A172 (cell line): ENCODE data around the gene POU3F1. TPM values are rescaled to one million over a fixed set of nuclear protein-coding genes. Genes with fewer than 3 reads are reported as not detected.
A peak's percentile ranks its signal among the peaks of the same experiment; 100 is the strongest.

Source experiments
- DNase-seq: peaks from one replicate; pipeline ENCODE4 v3.0.0-alpha.2; 2015; ENCODE audit warnings: low spot score
- total RNA-seq: library from RNA; depleted of rRNA; stranded (reverse); fragments of >200 nt; shearing (Covaris generic); gene quantifications from 2 replicates; pipeline ENCODE4 v1.2.3, GENCODE V29; 2014

Gene POU3F1
- total RNA-seq, 1 experiment from 2014 or later = not detected

- DNase-seq = peak; percentile 49
Observed at GRCh38 chr1:38028105-38028591, 18.4 kb downstream of the POU3F1 start.

- DNase-seq = no peak
Observed at GRCh38 chr1:38027201-38028104, 19.1 kb downstream of the POU3F1 start.

GRCh38 chr1:38026592-38027200, 19.9 kb downstream of the POU3F1 start:
- peak; percentile 53 for DNase-seq

- no peak for DNase-seq
Observed at GRCh38 chr1:38025664-38026063, 20.9 kb downstream of the POU3F1 start.

DNA sequence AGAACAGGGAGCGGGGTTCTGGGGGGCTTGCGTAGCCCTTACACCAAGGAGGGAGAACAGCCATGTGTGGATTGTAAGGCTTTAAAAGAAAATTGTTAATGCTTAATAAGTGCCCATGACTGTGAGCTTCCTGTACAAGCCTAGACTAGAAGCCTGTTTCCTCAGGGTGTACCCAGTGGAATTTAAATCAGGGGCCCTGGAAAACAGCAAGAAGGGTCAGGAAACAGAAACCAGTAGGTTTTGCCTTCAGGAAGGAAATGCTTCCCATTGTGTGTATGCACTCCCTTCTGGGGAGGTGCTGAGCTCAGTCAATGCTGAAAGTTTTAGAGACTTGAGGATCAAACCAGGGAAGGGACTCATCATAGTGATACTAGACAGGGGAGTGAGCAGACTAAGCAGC, 21.4 kb downstream of the POU3F1 start:
- no peak for DNase-seq

GRCh38 chr1:38022810-38023209, 23.8 kb downstream of the POU3F1 start:
- DNase-seq = no peak

DNA sequence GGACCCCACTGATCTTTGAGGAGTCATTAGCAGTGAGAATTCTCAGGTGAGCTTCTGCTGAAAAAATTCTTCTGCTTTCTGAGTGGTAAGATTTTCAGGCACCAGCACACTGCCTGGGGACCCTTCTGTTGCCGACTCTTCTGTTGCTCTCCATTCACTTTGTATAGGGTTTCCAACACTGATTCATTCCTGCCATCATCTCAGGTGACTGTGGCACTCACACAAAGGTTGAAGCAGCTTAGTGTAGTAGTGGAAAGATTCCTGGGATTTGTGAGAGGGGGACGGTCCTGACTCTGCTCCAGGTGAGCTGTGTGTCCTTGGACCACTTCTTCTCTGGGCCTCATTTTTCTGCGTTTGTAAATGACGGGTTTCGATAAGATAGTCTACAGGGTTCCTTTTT, 24.6 kb downstream of the POU3F1 start:
- DNase-seq = no peak

DNA sequence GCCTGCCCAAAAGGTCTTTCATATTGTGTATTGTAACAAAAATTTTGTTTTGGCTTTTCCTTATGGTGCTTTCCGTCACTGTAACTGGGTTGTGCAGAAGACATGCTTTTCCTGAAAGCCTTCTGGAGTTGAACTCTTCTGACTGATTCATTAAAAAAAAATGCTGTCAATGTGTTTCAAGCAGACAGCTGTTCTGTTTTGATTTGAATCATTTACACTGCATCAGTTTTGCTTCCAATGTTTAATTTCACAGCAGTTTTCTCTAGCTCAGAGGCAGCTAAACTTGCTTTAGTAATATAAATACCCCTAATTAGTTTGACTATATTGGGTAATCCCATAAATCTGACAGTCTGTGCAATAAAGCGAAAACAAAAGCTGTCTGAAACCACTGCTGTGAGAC, 26.2 kb downstream of the POU3F1 start:
- DNase-seq = no peak

DNA sequence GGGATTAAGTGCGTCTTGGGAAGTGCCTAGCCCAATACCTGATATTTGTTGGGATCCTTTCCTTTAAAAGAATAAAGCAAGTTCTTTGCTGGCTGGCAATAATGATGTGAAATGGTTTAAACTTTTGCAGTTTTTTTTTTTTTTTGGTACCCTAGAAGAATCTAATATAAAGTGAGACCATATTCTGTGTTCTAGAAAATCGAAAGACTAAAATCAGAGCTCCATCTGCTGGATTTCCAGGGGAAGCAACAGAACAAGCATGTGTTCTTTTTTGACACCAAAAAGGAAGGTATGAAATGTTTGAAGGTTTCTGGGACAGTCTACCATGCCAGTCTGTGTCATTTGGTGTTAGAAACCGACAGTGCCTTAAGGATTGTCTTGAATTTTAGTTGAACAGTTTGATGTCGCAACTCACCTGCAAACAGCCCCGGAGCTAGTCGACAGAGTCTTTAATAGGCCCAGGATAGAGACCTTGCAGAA, 27.7 kb downstream of the POU3F1 start:
- DNase-seq = peak; percentile 25

DNA sequence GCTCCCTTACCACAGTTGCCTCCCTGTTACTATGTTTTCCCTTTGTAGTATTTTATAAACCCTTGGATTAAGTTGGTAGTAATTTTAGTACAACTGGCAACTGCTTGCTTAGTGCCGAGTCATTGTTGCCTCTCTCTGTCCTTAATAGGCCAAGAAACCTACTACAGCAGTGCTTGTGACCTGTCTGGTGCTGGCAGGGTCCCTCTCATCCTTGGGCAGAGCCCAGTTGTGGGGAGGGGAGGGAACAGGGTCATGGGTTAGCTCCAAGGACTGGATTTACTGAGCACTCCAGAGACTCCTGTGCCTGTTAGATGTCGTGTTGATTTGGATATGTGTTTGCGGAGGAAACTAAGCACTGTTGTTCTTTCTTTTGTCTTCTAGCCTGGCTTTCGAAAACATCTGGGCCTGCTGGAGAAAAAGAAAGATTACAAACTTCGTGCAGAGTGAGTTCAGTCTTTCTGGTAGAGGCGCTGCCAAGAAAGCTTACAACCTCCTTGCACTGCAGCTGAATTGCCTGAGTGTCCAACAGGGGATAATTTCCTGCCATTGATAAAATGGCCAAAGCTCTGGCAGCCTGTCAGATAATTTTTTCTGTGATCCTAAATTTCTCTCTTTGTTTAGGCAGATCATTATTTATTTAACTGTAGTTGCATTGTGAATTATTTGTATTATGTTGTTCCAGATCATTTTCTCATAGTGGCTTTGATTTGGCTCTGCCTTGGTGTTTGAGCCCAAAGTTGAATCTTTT, 30.4 kb downstream of the POU3F1 start:
- no peak for DNase-seq

DNA sequence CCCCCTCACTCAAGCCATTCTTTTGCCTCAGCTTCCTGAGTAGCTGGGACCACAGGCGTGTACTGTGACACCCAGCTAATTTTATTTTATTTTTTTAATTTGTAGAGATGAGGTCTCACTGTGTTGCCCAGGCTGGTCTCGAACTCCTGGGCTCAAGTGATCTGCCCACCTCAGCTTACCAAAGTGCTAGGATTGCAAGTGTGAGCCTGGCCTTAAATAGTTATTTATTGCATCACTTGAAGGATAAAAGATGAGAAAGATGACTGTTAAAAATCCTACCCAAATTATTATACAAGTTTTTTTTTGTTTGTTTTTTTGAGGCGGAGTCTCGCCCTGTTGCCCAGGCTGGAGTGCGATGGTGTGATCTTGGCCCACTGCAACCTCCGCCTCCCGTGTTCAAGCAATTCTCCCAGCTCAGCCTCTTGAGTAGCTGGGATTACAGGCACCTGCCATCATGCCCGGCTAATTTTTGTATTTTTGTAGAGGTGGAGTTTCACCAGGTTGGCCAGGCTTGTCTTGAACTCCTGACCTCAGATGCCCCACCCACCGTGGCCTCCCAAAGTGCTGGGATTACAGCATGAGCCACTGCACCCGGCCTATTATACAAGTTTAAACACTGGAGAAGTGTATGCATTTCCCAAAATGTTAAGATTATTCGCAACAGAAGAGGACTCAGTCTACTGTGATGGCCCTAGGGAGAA, 31.7 kb downstream of the POU3F1 start:
- no peak for DNase-seq

DNA sequence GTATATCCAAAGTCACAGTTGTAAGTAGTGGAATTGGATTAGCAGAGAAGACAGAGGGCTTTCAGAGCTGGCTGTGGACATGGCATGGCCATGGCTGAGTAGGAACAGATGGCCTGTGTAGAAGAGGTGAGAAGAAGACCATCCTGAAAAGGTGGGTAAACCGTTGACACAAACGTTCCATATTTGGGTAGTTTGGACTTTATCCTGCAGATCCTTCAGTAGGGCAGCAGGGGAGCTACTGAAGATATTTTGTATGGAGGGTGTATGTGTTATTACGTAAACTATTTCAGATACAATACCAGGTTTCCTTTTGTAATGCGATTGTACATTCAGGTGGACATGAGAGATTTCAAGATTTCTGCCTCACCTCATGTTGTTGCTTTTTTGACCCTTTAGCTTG, 32.4 kb downstream of the POU3F1 start:
- DNase-seq = no peak

DNA sequence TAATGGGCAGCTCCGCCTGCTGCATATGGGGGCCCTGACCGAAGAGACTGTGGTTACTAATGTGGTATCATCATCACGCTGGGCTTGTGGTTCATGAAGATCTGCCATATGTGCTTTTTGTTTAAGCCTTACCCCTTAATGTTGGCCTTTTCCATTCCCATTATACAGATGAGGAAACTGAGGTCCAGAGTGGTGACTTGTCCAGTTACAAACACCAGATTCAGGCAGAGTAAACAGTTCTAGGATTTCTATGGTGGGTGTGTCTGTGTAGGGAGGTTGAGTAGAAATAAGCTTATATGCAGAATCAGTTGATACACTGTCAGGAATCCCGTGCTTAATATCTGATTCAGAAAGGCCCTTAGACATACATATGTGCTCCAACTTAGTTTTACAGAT, 33.4 kb downstream of the POU3F1 start:
- no peak for DNase-seq

DNA sequence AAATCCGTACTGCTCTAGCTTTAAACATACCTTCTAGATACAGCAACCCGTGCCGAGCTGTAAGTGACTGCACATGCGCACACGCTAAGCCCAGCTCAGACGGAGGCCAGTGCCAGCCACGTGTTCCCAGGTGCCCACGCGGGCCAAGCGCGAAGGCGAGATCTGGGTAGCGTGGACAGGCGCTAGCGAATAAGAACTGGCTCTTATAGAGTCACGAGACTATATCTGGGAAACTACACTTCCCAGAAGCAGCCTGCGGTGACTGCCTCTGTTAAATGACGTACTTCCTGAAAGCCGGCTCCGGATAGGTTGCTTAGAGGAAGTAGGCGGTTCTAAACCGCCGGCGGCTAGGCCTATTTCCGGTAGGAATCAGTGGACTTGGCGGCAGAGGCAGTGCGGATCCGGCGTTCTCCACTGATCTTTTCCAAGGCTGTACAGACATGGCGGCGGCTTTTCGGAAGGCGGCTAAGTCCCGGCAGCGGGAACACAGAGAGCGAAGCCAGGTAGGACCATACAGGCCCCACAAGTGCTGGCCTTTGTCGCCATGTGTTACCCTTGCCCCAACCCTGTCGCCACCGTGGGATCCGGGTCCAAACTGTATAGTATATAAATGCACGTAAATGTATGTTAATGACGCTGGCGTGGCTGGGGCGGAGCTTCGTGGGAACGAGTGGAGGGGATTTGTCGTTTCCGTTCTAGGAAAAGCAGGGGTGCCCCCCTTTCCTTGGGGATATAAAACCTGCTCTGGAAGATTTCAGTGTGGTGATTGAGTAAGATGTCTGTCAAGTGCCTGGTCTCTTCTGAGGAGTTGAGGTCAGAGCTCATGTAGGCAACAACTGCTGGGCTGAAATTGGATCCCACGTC, 34.0 kb downstream of the POU3F1 start, which contains the start of gene UTP11:
UTP11 (plus strand) TSS at position 372 of the 864 bp plus-strand sequence; CDS start at position 441, 69 bp downstream.
- DNase-seq = peak; percentile 94

GRCh38 chr1:38009841-38010180, 36.8 kb downstream of the POU3F1 start:
- DNase-seq = no peak

- DNase-seq = peak; percentile 53
Observed at GRCh38 chr1:38009088-38009840, 37.3 kb downstream of the POU3F1 start.

DNA sequence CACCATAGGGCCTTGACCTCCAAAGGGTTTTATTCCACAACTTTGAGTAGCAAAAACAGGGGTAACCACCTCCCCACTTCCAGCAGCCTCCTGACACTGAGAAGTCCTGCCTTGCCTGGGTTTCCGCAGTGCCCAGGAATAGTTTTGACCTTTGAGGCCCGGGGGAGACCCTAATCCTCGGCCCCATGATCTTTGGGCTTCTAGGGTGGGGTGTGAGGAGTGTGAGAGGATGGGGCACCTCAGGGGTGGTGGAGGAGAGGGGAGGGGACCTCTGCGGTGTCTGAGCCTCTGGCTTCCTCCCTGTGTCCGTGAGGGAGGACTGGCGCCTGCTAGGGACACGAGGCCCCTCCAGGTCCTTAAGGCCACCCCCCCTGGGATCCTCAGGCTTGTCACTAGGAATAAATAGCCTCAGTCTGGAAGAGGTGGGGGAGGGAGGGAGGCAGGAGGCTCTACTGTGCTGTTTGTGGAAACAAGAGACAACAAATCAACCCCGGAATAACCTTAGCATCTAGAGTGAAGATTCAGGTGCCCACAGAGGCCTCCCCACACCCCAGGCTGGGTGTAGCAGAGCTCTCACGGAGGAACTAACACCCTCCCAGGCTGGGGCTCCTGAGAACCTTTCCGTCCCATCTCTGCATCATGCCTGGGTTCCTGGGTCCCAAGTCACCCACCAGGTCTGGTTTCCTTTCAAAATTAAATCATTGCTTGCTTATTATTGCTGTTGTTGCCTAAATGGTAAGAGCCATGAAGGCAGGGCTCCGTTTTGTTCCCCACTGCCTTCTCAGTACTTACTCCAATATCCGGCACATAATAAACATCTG, 40.4 kb downstream of the POU3F1 start:
- DNase-seq = no peak

GRCh38 chr1:38005195-38006007, 41.2 kb downstream of the POU3F1 start, which contains the start of gene FHL3:
Gene FHL3, minus strand, starts transcription at chr1:38005514. Its CDS starts 6,102 bp downstream, at chr1:37999412.
- peak; percentile 18 for DNase-seq
